ENCODE data around the gene KIF5B. TPM values are rescaled to one million over a fixed set of nuclear protein-coding genes. Genes with fewer than 3 reads are reported as not detected.
"Not testable (repeated sequence)": the region's sequence is repeated elsewhere in the genome, so short reads cannot be mapped to it uniquely, and the experiment has no call there.

Gene KIF5B
- total RNA-seq, 4 donors from 2014 or later, result 69.6 to 104 (median 75.2) TPM

DNA sequence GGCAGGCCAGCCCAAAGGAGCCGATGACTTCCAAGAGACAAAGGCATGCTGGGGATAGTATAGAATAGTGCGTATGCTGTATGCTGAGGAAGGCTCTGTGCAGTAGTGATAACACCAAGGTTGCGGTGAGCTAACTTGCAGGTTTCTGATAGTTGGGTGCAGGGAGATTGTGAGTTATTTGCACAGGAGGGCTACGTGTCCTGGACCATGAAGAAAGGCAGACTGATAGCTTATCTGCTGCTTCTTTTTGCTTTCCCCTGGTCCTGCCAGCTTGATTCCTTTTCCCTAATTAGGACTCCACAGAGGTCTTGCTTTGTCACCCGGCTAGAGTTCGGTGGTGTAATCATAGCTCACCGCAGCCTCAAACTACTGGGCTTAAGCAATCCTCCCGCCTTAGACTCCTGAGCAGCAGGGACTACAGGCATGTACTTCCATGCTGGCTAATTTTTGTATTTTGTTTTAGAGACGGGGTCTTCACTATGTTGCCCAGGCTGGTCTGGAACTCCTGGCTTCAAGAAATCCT lies 83.6 kb downstream of the KIF5B start:
- H3K27ac ChIP-seq, result no peak overlapping the region
- H3K36me3 ChIP-seq, result no peaks in the 10 kb centered on the region
- no peak for TF ChIP-seq POLR2AphosphoS5 (IDR thresholded peaks at IDR 0.05)
- no peak for TF ChIP-seq POLR2A (IDR thresholded peaks at IDR 0.05)
- TF ChIP-seq, protein P1, sequence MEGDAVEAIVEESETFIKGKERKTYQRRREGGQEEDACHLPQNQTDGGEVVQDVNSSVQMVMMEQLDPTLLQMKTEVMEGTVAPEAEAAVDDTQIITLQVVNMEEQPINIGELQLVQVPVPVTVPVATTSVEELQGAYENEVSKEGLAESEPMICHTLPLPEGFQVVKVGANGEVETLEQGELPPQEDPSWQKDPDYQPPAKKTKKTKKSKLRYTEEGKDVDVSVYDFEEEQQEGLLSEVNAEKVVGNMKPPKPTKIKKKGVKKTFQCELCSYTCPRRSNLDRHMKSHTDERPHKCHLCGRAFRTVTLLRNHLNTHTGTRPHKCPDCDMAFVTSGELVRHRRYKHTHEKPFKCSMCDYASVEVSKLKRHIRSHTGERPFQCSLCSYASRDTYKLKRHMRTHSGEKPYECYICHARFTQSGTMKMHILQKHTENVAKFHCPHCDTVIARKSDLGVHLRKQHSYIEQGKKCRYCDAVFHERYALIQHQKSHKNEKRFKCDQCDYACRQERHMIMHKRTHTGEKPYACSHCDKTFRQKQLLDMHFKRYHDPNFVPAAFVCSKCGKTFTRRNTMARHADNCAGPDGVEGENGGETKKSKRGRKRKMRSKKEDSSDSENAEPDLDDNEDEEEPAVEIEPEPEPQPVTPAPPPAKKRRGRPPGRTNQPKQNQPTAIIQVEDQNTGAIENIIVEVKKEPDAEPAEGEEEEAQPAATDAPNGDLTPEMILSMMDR (IDR thresholded peaks at IDR 0.05), result no peak
- TF ChIP-seq EP300 (IDR thresholded peaks at IDR 0.05), result no peak
- no peak for DNase-seq (ENCODE audit: low spot score in 2 of 2)
- H3K4me3 ChIP-seq, result no peak overlapping the region
- H3K27me3 ChIP-seq, result no peaks in the 10 kb centered on the region
- H3K9me3 ChIP-seq, result no peaks in the 10 kb centered on the region
- WGBS, result 90% methylated on average over 9 of the region's 9 CpGs
- peaks cover under 1% of the 10 kb centered on the region for H3K4me1 ChIP-seq

DNA sequence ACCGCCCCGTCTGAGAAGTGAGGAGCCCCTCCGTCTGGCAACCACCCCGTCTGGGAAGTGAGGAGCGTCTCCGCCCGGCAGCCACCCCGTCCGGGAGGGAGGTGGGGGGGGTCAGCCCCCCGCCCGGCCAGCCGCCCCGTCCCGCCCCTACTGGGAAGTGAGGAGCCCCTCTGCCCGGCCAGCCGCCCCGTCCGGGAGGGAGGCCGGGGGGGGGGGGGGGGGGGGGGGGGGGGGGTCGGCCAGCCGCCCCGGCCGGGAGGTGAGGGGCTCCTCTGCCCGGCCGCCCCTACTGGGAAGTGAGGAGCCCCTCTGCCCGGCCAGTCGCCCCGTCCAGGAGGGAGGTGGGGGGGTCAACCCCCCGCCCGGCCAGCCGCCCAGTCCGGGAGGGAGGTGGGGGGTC lies 86.4 kb downstream of the KIF5B start:
- H3K4me3 ChIP-seq; DNase-seq (ENCODE audit: low spot score in 2 of 2); H3K27me3 ChIP-seq; H3K36me3 ChIP-seq; H3K4me1 ChIP-seq; H3K9me3 ChIP-seq; H3K27ac ChIP-seq: not testable (repeated sequence)
- WGBS, result no CpG with 5 or more reads among the region's 32 CpGs

DNA sequence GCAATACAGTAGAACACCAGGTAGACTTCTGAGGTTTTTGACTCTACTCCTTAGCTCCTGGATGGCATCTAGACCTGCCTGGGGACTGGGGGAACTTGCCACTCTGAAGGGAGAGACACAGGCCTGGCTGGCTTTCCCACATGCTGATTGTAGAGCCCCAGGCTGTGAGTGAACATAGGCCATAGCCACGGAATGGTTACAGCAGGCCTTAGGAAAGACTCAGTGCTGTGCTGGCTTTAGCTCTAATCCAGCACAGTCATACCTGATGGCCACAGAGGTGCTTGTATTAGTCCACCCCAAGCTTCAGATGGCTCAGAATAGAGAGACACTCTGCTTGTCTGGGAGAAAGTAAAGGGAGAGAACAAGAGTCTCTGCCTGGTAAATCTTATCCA lies 92.6 kb downstream of the KIF5B start:
- WGBS, result 29% methylated on average over 1 of the region's 1 CpG
- no peaks in the 10 kb centered on the region for H3K27me3 ChIP-seq
- H3K36me3 ChIP-seq, result no peaks in the 10 kb centered on the region
- DNase-seq (ENCODE audit: low spot score in 2 of 2), result no peak
- H3K9me3 ChIP-seq, result no peaks in the 10 kb centered on the region
- TF ChIP-seq EP300 (IDR thresholded peaks at IDR 0.05) (no peak), POLR2AphosphoS5 (IDR thresholded peaks at IDR 0.05) (no peak)
- TF ChIP-seq, protein P1 (IDR thresholded peaks at IDR 0.05), result no peak
- H3K4me1 ChIP-seq, result peaks cover 6% of the 10 kb centered on the region
- H3K27ac ChIP-seq, result no peak overlapping the region
- H3K4me3 ChIP-seq, result no peak overlapping the region

DNA sequence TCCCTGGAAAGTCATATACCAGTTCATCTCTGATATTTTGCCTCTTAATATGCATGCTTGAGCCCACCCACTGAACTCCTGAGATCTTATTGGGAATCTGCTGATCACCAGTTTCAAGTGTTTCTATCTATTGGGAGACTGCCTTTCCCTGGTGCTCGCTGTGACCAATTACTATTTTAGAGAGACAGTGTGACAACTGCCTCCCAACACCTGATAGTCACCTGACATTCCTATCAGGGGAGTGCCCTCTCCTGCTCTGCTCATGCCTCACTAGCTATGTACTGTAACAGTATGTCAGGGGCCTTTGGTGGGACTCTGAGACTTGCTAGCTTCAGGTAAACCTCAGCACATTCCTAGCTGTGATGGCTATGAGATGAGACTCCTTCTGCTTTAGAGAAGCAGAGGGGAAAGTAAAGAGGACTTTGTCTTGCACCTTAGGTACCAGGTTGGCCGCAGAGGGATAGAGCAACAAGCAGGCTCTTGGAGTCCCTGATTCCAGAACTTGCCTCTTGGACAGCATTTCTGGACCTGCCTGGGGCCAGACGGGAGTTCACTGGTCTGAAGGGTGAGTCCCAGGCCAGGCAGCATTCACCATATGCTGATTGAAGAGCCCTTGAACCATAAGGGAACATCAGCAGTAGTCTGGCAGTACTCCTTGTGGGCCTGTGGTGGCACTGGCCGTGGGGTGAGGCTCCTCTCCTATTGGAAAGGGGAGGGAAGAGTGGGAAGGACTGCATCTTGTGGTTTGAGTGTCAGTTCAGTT lies 93.2 kb downstream of the KIF5B start:
- peaks cover 6% of the 10 kb centered on the region for H3K4me1 ChIP-seq
- WGBS, result 100% methylated on average over 1 of the region's 4 CpGs
- H3K27ac ChIP-seq, result no peak overlapping the region
- H3K9me3 ChIP-seq, result no peaks in the 10 kb centered on the region
- no peaks in the 10 kb centered on the region for H3K27me3 ChIP-seq
- no peak for DNase-seq (ENCODE audit: low spot score in 2 of 2)
- TF ChIP-seq EP300 (IDR thresholded peaks at IDR 0.05) (no peak), POLR2A (IDR thresholded peaks at IDR 0.05) (no peak), POLR2AphosphoS5 (IDR thresholded peaks at IDR 0.05) (no peak)
- TF ChIP-seq, protein P1 (IDR thresholded peaks at IDR 0.05), result no peak
- no peak overlapping the region for H3K4me3 ChIP-seq
- H3K36me3 ChIP-seq, result no peaks in the 10 kb centered on the region

DNA sequence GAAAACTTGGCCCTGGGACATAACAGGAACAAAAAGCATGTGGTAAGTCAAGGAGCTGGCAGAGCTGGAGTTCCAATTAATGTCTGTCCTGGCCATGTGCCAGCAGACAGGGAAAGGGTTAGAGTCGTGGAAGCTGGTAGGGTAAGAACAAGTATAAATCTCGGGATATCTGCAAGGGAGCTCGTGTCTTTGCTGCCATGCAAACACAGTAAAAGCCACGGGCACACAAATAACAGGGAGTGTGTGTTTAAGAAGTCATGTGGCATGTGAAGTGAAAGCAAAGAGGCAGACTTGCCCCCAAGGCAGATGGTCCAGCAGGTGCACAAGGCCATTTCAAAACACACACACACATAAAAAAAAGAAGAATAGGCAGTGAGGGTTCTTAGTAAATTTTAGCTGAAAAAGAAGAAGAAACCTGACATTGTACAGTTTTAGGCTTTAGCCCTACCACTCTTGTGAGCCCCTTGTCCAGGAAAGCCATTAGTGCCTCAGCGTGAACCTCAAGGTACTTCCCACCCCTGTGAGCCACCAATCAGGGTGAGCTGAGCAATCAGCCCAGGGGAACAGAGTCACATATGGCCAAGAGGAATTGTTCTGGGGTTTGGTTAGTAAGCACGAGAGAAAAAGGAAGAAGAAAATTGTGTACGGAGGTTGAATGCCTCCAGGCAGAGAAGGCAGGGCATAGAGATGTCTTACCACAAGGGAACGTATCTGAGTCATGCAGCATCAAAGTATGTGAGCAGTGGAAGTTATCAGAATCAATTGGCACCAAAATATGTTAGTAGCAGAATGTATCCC lies 94.7 kb downstream of the KIF5B start:
- no peaks in the 10 kb centered on the region for H3K9me3 ChIP-seq
- no peak for DNase-seq (ENCODE audit: low spot score in 2 of 2)
- TF ChIP-seq, protein P1 (IDR thresholded peaks at IDR 0.05), result no peak
- TF ChIP-seq POLR2A (IDR thresholded peaks at IDR 0.05) (no peak), EP300 (IDR thresholded peaks at IDR 0.05) (no peak), POLR2AphosphoS5 (IDR thresholded peaks at IDR 0.05) (no peak)
- WGBS, result 44% methylated on average over 8 of the region's 8 CpGs
- no peaks in the 10 kb centered on the region for H3K27me3 ChIP-seq
- no peak overlapping the region for H3K4me3 ChIP-seq
- H3K4me1 ChIP-seq, result peaks cover 6% of the 10 kb centered on the region
- no peaks in the 10 kb centered on the region for H3K36me3 ChIP-seq
- H3K27ac ChIP-seq, result no peak overlapping the region
